Endothelial cell of umbilical vein (primary cell): ENCODE results near the gene FHOD3. TPM values are rescaled to one million over a fixed set of nuclear protein-coding genes. Genes with fewer than 3 reads are reported as not detected.

Experiments used
- BruUV-seq: library from RNA; stranded (reverse); fragments of 400-500 nt; replicated peaks from 2 replicates; lab custom pipeline; 2021; lab: Mats Ljungman, UMichigan
- CTCF ChIA-PET: fragments of 300-600, 350-600 bp; sonication (Branson Sonifier 250); formaldehyde crosslinking; loops from one replicate; lab custom pipeline; 2021; ENCODE audit warnings: antibody characterized with exemption, inconsistent platforms; lab: Charles Lee
- POLR2A ChIA-PET: fragments of 300-600, 350-600 bp; sonication (Branson Sonifier 250); formaldehyde crosslinking; loops from one replicate; lab custom pipeline; 2021; ENCODE audit warnings: antibody characterized with exemption, inconsistent platforms; lab: Charles Lee
- DNase-seq: peaks from one replicate; pipeline ENCODE4 v3.0.0-alpha.2; 2011; ENCODE audit warnings: low read depth, low spot score
- FAIRE-seq: peaks from 2 replicates; lab custom pipeline; 2011; peaks lifted over from hg19 to GRCh38; lab: Jason Lieb, UNC
- H2AFZ ChIP-seq: 2 replicates; pipeline ENCODE4 v1.6.0; 2012; ENCODE audit warnings: low read depth, low read length, control low read depth, inconsistent platforms
- H3K27ac ChIP-seq: 2 replicates; pipeline ENCODE4 v1.5.1; 2011; ENCODE audit warnings: low read depth, mild to moderate bottlenecking, control low read depth, low read length, moderate library complexity; ENCODE audit not compliant: insufficient read depth
- H3K27me3 ChIP-seq, 2 experiments: 2 replicates each; pipeline versions ENCODE4 v1.6.0 to v1.6.1; 2011; ENCODE audit warnings: low read length in 2 of 2, mixed read lengths in 1 of 2; ENCODE audit not compliant: control insufficient read depth in 2 of 2, insufficient read depth in 2 of 2
- H3K36me3 ChIP-seq, 2 experiments: 2 replicates in 1 of 2; 3 replicates in 1 of 2; pipeline ENCODE4 v1.5.1; 2011; ENCODE audit warnings: low read length in 2 of 2, mild to moderate bottlenecking in 1 of 2, moderate library complexity in 1 of 2; ENCODE audit not compliant: control insufficient read depth in 2 of 2, insufficient read depth in 2 of 2; ENCODE audit errors: extremely low read depth in 1 of 2
- H3K4me1 ChIP-seq: 3 replicates; pipeline ENCODE4 v1.5.1; 2011; ENCODE audit warnings: mild to moderate bottlenecking, low read length; ENCODE audit not compliant: control insufficient read depth, insufficient read depth; ENCODE audit errors: extremely low read depth
- H3K4me2 ChIP-seq: 2 replicates; pipeline ENCODE4 v1.6.1; 2011; ENCODE audit warnings: low read length, control low read depth, mixed read lengths; ENCODE audit not compliant: insufficient read depth
- H3K4me3 ChIP-seq, 3 experiments: fragments of 200-600 bp in 1 of 3; sonication (generic), shearing (Covaris generic) in 1 of 3; replicated peaks in 1 of 3; 2 replicates each; pipeline ENCODE4 v1.5.1; 2011 to 2016; ENCODE audit warnings: control low read depth in 3 of 3, low read length in 3 of 3, mild to moderate bottlenecking in 2 of 3, inconsistent platforms in 1 of 3, low read depth in 1 of 3, moderate library complexity in 1 of 3; ENCODE audit not compliant: insufficient read depth in 1 of 3
- H3K79me2 ChIP-seq: 2 replicates; pipeline ENCODE4 v1.6.0; 2012; ENCODE audit warnings: low read length, inconsistent platforms; ENCODE audit not compliant: control insufficient read depth, insufficient read depth
- H3K9ac ChIP-seq: replicated peaks from 2 replicates; pipeline ENCODE3; 2011; ENCODE audit warnings: low read length, control low read depth; ENCODE audit not compliant: insufficient read depth; ENCODE audit errors: extremely low read depth
- H3K9me1 ChIP-seq: replicated peaks from 3 replicates; pipeline ENCODE4 v1.6.0; 2011; ENCODE audit warnings: mild to moderate bottlenecking, low read length; ENCODE audit not compliant: control insufficient read depth, insufficient read depth; ENCODE audit errors: extremely low read depth
- H3K9me3 ChIP-seq: replicated peaks from 2 replicates; pipeline ENCODE4 v1.5.1; 2012; ENCODE audit warnings: low read length, inconsistent platforms; ENCODE audit not compliant: control insufficient read depth, insufficient read depth
- H4K20me1 ChIP-seq: replicated peaks from 2 replicates; pipeline ENCODE3; 2011; ENCODE audit warnings: mild to moderate bottlenecking, low read length; ENCODE audit not compliant: control insufficient read depth, insufficient read depth; ENCODE audit errors: extremely low read depth
- EZH2 ChIP-seq: IDR thresholded peaks from 2 replicates; pipeline ENCODE4 v1.6.1; 2012; ENCODE audit warnings: borderline replicate concordance, low read depth, mild to moderate bottlenecking, moderate library complexity, low read length, inconsistent platforms; ENCODE audit not compliant: severe bottlenecking
- FOS ChIP-seq: IDR thresholded peaks from 2 replicates; pipeline ENCODE4 v1.6.1; 2011; ENCODE audit warnings: mild to moderate bottlenecking, low read length, moderate library complexity, borderline replicate concordance; ENCODE audit not compliant: insufficient read depth
- GATA2 ChIP-seq: IDR thresholded peaks from 2 replicates; pipeline ENCODE4 v1.7.0; 2011; ENCODE audit warnings: low read depth, mild to moderate bottlenecking, moderate library complexity, mixed read lengths, low read length; ENCODE audit not compliant: insufficient read length, insufficient read depth
- JUN ChIP-seq: IDR thresholded peaks from 2 replicates; pipeline ENCODE4 v1.6.1; 2011; ENCODE audit warnings: borderline replicate concordance, low read depth; ENCODE audit not compliant: insufficient read length, insufficient read depth
- MAX ChIP-seq: IDR thresholded peaks from 2 replicates; pipeline ENCODE4 v1.6.1; 2011; ENCODE audit not compliant: insufficient read depth, insufficient read length
- MYC ChIP-seq: IDR thresholded peaks from one replicate; pipeline ENCODE4 v1.6.1; 2011; ENCODE audit warnings: mild to moderate bottlenecking, low read depth, low read length
- POLR2A ChIP-seq: IDR thresholded peaks from 2 replicates; pipeline ENCODE4 v1.6.1; 2012; ENCODE audit warnings: low read depth, mild to moderate bottlenecking, control low read depth, low read length
- POLR2AphosphoS5 ChIP-seq: IDR thresholded peaks from 2 replicates; pipeline ENCODE4 v1.6.1; 2012; ENCODE audit warnings: low read depth, mild to moderate bottlenecking, control low read depth, low read length, moderate library complexity; ENCODE audit not compliant: insufficient read depth
- dilution Hi-C: fragments of 300-500 bp; cut with MboI; formaldehyde crosslinking; loops from one replicate; pipeline ENCODE4 v1.15.0; 2019; ENCODE audit warnings: low sequenced_read_pairs; ENCODE audit not compliant: extremely low pct_ligation_motif_present
- intact Hi-C: fragments of 100-400 bp; cut with micrococcal nuclease; formaldehyde crosslinking; loops from one replicate; pipeline ENCODE4 v1.10.0; 2022
- polyA plus RNA-seq, 4 experiments: library from polyadenylated mRNA; depleted of rRNA in 3 of 4; stranded (reverse) in 3 of 4; unstranded in 1 of 4; fragments of >200 nt; gene quantifications; 2 replicates each; pipeline versions ENCODE4 v1.2.1 to v1.2.3, GENCODE V29; 2011 to 2012; ENCODE audit warnings: missing spikeins in 1 of 4
- total RNA-seq: library from RNA; stranded (reverse); gene quantifications from 2 replicates; pipeline ENCODE4 v1.2.3, GENCODE V29; 2021
- TF ChIP-seq, protein P1 (sequence below), 2 donors: IDR thresholded peaks; 1 replicate in 1 of 2; 2 replicates in 1 of 2; pipeline ENCODE4 v1.5.1; 2011; ENCODE audit warnings: low read length in 2 of 2, mild to moderate bottlenecking in 2 of 2, moderate library complexity in 2 of 2, control low read depth in 1 of 2, inconsistent platforms in 1 of 2, low read depth in 1 of 2; ENCODE audit not compliant: insufficient read depth in 1 of 2; ENCODE audit errors: extremely low read depth in 1 of 2

FHOD3 gene
- total and polyA plus RNA-seq, 2 donors (not counting 3 experiments of a cell fraction or from before 2014, with no cell fraction given), result 0.06 to 1.5 TPM

DNA sequence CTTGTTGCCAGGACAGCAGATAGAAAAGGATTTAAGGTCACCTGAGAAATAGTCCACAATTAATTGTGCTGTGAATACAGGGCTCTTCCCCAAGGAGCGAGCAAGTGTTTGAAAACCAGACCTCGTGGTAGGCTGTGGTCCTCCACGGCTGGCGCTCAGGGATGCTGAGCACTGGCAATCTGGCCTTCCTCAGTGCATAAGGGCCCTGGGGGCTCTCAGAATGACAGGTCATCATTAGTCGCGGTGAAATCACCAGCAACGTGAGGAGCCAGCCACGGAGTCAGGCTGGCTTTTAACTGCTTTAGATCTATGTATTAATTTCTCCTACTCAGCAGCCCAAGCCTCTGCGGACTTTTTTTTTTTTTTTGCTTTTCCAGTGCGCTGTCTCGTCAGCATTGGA lies 148.5 kb downstream of the FHOD3 start:
- Histone ChIP-seq H3K36me3 (no peaks in the 10 kb centered on the region), H4K20me1 (no peaks in the 10 kb centered on the region), H3K9me3 (no peaks in the 10 kb centered on the region), H3K4me1 (no peaks in the 10 kb centered on the region), H2AFZ (no peak overlapping the region), H3K4me2 (no peak overlapping the region), H3K79me2 (no peaks in the 10 kb centered on the region), H3K27ac (no peak overlapping the region), H3K27me3 (no peaks in the 10 kb centered on the region), H3K9ac (no peak overlapping the region), H3K9me1 (no peaks in the 10 kb centered on the region), H3K4me3 (no peak overlapping the region)
- TF ChIP-seq POLR2A, result no peak
- TF ChIP-seq EZH2, result no peak
- no peak for TF ChIP-seq GATA2
- no peak for TF ChIP-seq JUN
- TF ChIP-seq, protein P1, sequence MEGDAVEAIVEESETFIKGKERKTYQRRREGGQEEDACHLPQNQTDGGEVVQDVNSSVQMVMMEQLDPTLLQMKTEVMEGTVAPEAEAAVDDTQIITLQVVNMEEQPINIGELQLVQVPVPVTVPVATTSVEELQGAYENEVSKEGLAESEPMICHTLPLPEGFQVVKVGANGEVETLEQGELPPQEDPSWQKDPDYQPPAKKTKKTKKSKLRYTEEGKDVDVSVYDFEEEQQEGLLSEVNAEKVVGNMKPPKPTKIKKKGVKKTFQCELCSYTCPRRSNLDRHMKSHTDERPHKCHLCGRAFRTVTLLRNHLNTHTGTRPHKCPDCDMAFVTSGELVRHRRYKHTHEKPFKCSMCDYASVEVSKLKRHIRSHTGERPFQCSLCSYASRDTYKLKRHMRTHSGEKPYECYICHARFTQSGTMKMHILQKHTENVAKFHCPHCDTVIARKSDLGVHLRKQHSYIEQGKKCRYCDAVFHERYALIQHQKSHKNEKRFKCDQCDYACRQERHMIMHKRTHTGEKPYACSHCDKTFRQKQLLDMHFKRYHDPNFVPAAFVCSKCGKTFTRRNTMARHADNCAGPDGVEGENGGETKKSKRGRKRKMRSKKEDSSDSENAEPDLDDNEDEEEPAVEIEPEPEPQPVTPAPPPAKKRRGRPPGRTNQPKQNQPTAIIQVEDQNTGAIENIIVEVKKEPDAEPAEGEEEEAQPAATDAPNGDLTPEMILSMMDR (IDR thresholded peaks at IDR 0.05; ENCODE audit: extremely low read depth in 1 of 2, insufficient read depth in 1 of 2, low read depth in 1 of 2, low read length in 2 of 2), result no peak
- TF ChIP-seq MYC, result no peak
- no peak for TF ChIP-seq MAX
- TF ChIP-seq FOS, result no peak
- no peak for TF ChIP-seq POLR2AphosphoS5
- dilution Hi-C loops, result no loop called here
- FAIRE-seq (no peak), DNase-seq (no peak)
- BruUV-seq, result no TSS peak
- POLR2A ChIA-PET, result no interaction called here
- CTCF ChIA-PET, result no interaction called here
- intact Hi-C loops, result no loop called here
